Astrocyte (in vitro differentiated cells and primary cell): Measurements from ENCODE around the gene ZFP69B. TPM values are rescaled to one million over a fixed set of nuclear protein-coding genes. Genes with fewer than 3 reads are reported as not detected.

ENCODE experiments used
- DNase-seq: peaks from one replicate; pipeline ENCODE4 v3.0.0-alpha.2; 2010; ENCODE audit warnings: low read depth
- FAIRE-seq: peaks from 2 replicates; lab custom pipeline; 2011; peaks lifted over from hg19 to GRCh38; lab: Jason Lieb, UNC
- H2AFZ ChIP-seq: 2 replicates; pipeline ENCODE4 v1.6.0; 2012; ENCODE audit warnings: low read depth, low read length, inconsistent platforms
- H3K27ac ChIP-seq: 2 replicates; pipeline ENCODE4 v1.5.1; 2011; ENCODE audit warnings: low read depth, low read length, inconsistent platforms
- H3K27me3 ChIP-seq: 2 replicates; pipeline ENCODE4 v1.6.0; 2011; ENCODE audit warnings: low read length, inconsistent platforms; ENCODE audit not compliant: insufficient read depth
- H3K36me3 ChIP-seq: 2 replicates; pipeline ENCODE4 v1.5.1; 2011; ENCODE audit warnings: low read length, inconsistent platforms; ENCODE audit not compliant: insufficient read depth
- H3K4me1 ChIP-seq: 2 replicates; pipeline ENCODE4 v1.5.1; 2011; ENCODE audit warnings: low read length, inconsistent platforms; ENCODE audit not compliant: insufficient read depth
- H3K4me2 ChIP-seq: 2 replicates; pipeline ENCODE4 v1.6.0; 2012; ENCODE audit warnings: low read length, inconsistent platforms
- H3K4me3 ChIP-seq: 2 replicates; pipeline ENCODE4 v1.5.1; 2011; ENCODE audit warnings: low read depth, mild to moderate bottlenecking, low read length, inconsistent platforms; ENCODE audit not compliant: insufficient read depth
- H3K79me2 ChIP-seq: 2 replicates; pipeline ENCODE4 v1.6.0; 2012; ENCODE audit warnings: mild to moderate bottlenecking, low read length, inconsistent platforms; ENCODE audit not compliant: insufficient read depth
- H3K9ac ChIP-seq: 2 replicates; pipeline ENCODE4 v1.6.0; 2012; ENCODE audit warnings: mild to moderate bottlenecking, low read length, inconsistent platforms
- H3K9me3 ChIP-seq: 2 replicates; pipeline ENCODE4 v1.5.1; 2012; ENCODE audit warnings: low read depth, mild to moderate bottlenecking, low read length, inconsistent platforms; ENCODE audit not compliant: insufficient read depth
- H4K20me1 ChIP-seq: 2 replicates; pipeline ENCODE4 v1.6.0; 2012; ENCODE audit warnings: low read length, inconsistent platforms; ENCODE audit not compliant: insufficient read depth
- H3K27ac Mint-ChIP-seq: one replicate; pipeline ENCODE4 v1.8.0; 2021; ENCODE audit warnings: mild to moderate bottlenecking, mixed read lengths; ENCODE audit not compliant: unreplicated experiment
- H3K27me3 Mint-ChIP-seq: one replicate; pipeline ENCODE4 v1.8.0; 2021; ENCODE audit warnings: low read depth, mixed read lengths; ENCODE audit not compliant: unreplicated experiment
- H3K36me3 Mint-ChIP-seq: one replicate; pipeline ENCODE4 v1.8.0; 2021; ENCODE audit warnings: low read depth, mixed read lengths; ENCODE audit not compliant: unreplicated experiment
- H3K4me1 Mint-ChIP-seq: one replicate; pipeline ENCODE4 v1.8.0; 2021; ENCODE audit warnings: low read depth, mixed read lengths; ENCODE audit not compliant: unreplicated experiment
- H3K4me3 Mint-ChIP-seq: one replicate; pipeline ENCODE4 v1.8.0; 2021; ENCODE audit warnings: mild to moderate bottlenecking, moderate library complexity, mixed read lengths; ENCODE audit not compliant: unreplicated experiment
- H3K9me3 Mint-ChIP-seq: one replicate; pipeline ENCODE4 v1.8.0; 2021; ENCODE audit warnings: mild to moderate bottlenecking, mixed read lengths; ENCODE audit not compliant: unreplicated experiment
- CTCF ChIP-seq: IDR thresholded peaks from 2 replicates; pipeline ENCODE4 v1.5.1; 2011; ENCODE audit warnings: low read depth, mild to moderate bottlenecking, inconsistent platforms, low read length, moderate library complexity; ENCODE audit not compliant: insufficient read depth
- EZH2 ChIP-seq: IDR thresholded peaks from 2 replicates; pipeline ENCODE4 v1.6.1; 2012; ENCODE audit warnings: mild to moderate bottlenecking, low read length, inconsistent platforms; ENCODE audit not compliant: insufficient read depth
- total RNA-seq: library from RNA; stranded (reverse); gene quantifications from 2 replicates; pipeline ENCODE4 v1.2.1, GENCODE V29; 2021

The ZFP69B gene
- total RNA-seq, 1 donor from 2014 or later: 5.4 TPM

- peak overlapping the region; percentile 93 for H2AFZ ChIP-seq
- H3K27me3 ChIP-seq: no peaks in the 10 kb centered on the region
- peak overlapping the region; percentile 72 for H3K9ac ChIP-seq
- Mint-ChIP-seq H3K4me3 (peak overlapping the region; percentile 85), H3K9me3 (peaks cover 48% of the 10 kb centered on the region), H3K27ac (no peak overlapping the region), H3K4me1 (peaks cover 3% of the 10 kb centered on the region), H3K36me3 (peaks cover 25% of the 10 kb centered on the region), H3K27me3 (no peaks in the 10 kb centered on the region)
- no peaks in the 10 kb centered on the region for H3K79me2 ChIP-seq
- DNase-seq (peak; percentile 20), FAIRE-seq (no peak)
- no peaks in the 10 kb centered on the region for H4K20me1 ChIP-seq
- H3K9me3 ChIP-seq: peaks cover 4% of the 10 kb centered on the region
- H3K4me1 ChIP-seq: peaks cover 7% of the 10 kb centered on the region
- no peak overlapping the region for H3K27ac ChIP-seq
- no peak for TF ChIP-seq CTCF
- TF ChIP-seq EZH2: no peak
- H3K4me3 ChIP-seq: peak overlapping the region; percentile 82
- H3K36me3 ChIP-seq: no peaks in the 10 kb centered on the region
- H3K4me2 ChIP-seq: peak overlapping the region; percentile 92
Measured at GRCh38 chr1:40477678-40478053, 27.4 kb downstream of the ZFP69B start.

- Histone ChIP-seq H3K9me3 (peaks cover under 1% of the 10 kb centered on the region), H3K36me3 (no peaks in the 10 kb centered on the region), H3K4me1 (peaks cover 7% of the 10 kb centered on the region), H3K4me3 (peak overlapping the region; percentile 82), H4K20me1 (no peaks in the 10 kb centered on the region), H3K27ac (no peak overlapping the region), H3K4me2 (peak overlapping the region; percentile 92), H3K27me3 (no peaks in the 10 kb centered on the region), H2AFZ (no peak overlapping the region), H3K9ac (no peak overlapping the region), H3K79me2 (no peaks in the 10 kb centered on the region)
- H3K4me3 Mint-ChIP-seq: peak overlapping the region; percentile 85
- no peaks in the 10 kb centered on the region for H3K27me3 Mint-ChIP-seq
- TF ChIP-seq CTCF (no peak), EZH2 (no peak)
- peaks cover 29% of the 10 kb centered on the region for H3K36me3 Mint-ChIP-seq
- DNase-seq (no peak), FAIRE-seq (no peak)
- H3K9me3 Mint-ChIP-seq: peaks cover 46% of the 10 kb centered on the region
- H3K27ac Mint-ChIP-seq: no peak overlapping the region
- H3K4me1 Mint-ChIP-seq: peaks cover 3% of the 10 kb centered on the region
Measured at GRCh38 chr1:40478276-40478675, 28.0 kb downstream of the ZFP69B start.

- DNase-seq (no peak), FAIRE-seq (no peak)
- TF ChIP-seq EZH2: no peak
- no peak for TF ChIP-seq CTCF
- Histone ChIP-seq H3K4me3 (no peak overlapping the region), H3K27me3 (no peaks in the 10 kb centered on the region), H2AFZ (no peak overlapping the region), H3K27ac (no peak overlapping the region), H3K36me3 (no peaks in the 10 kb centered on the region), H3K4me1 (peaks cover 7% of the 10 kb centered on the region), H3K4me2 (no peak overlapping the region), H3K79me2 (no peaks in the 10 kb centered on the region), H3K9me3 (no peaks in the 10 kb centered on the region), H4K20me1 (no peaks in the 10 kb centered on the region), H3K9ac (no peak overlapping the region)
- H3K4me1 Mint-ChIP-seq: peaks cover 3% of the 10 kb centered on the region
- peaks cover 33% of the 10 kb centered on the region for H3K36me3 Mint-ChIP-seq
- peaks cover 46% of the 10 kb centered on the region for H3K9me3 Mint-ChIP-seq
- H3K4me3 Mint-ChIP-seq: no peak overlapping the region
- no peak overlapping the region for H3K27ac Mint-ChIP-seq
- no peaks in the 10 kb centered on the region for H3K27me3 Mint-ChIP-seq
Measured at GRCh38 chr1:40479156-40479555, 28.9 kb downstream of the ZFP69B start.
